ENCODE data around the gene PRG3. TPM values are rescaled to one million over a fixed set of nuclear protein-coding genes. Genes with fewer than 3 reads are reported as not detected.

PRG3 gene
- total and polyA plus RNA-seq, 2 of the 13 experiments (the other 11 are each of a cell fraction or from before 2014, with no cell fraction given) = not detected

GRCh38 chr11:57399972-57400578 is 19.1 kb upstream of the PRG3 start (continued):
- TF ChIP-seq ZGPAT (CRISPR knock-in tag; IDR thresholded peaks at IDR 0.05) (peak; percentile 41; the same call in 1 of the 2 replicates), ZNF709 (CRISPR knock-in tag; IDR thresholded peaks at IDR 0.05) (no peak), NONO (IDR thresholded peaks at IDR 0.05) (no peak), NONO (CRISPR knock-in tag; conservative IDR thresholded peaks at IDR 0.05) (peak; percentile 58; the same call in 1 of the 2 replicates), ZBTB7B (CRISPR knock-in tag; IDR thresholded peaks at IDR 0.05) (no peak), ZNF597 (CRISPR knock-in tag; IDR thresholded peaks at IDR 0.05) (no peak), FOXP1 (IDR thresholded peaks at IDR 0.05) (0 out of 2 replicates have a peak, but pooled peaks have one; percentile 8), FOXP1 (CRISPR knock-in tag; IDR thresholded peaks at IDR 0.05) (peak; percentile 53; the same call in 1 of the 2 replicates), SOX6 (IDR thresholded peaks at IDR 0.05) (no peak), SOX6 (CRISPR knock-in tag; IDR thresholded peaks at IDR 0.05) (peak; percentile 73; the same call in 1 of the 2 replicates), MAX (IDR thresholded peaks at IDR 0.05) (peak; percentile 46; the same call in 1 of the 2 replicates), ZNF800 (CRISPR knock-in tag; IDR thresholded peaks at IDR 0.05) (no peak), THAP11 (CRISPR knock-in tag; IDR thresholded peaks at IDR 0.05) (peak; percentile 30; the same call in 1 of the 2 replicates), BCL6 (CRISPR knock-in tag; IDR thresholded peaks at IDR 0.05) (0 out of 2 replicates have a peak, but pooled peaks have one; percentile 28), ZNF543 (CRISPR knock-in tag; IDR thresholded peaks at IDR 0.05) (no peak), TBP (CRISPR knock-in tag; IDR thresholded peaks at IDR 0.05) (no peak), RAD51 (IDR thresholded peaks at IDR 0.05; ENCODE audit: borderline replicate concordance) (no peak), CREM (IDR thresholded peaks at IDR 0.05) (peak; percentile 67; the same call in 1 of the 2 replicates), CREM (CRISPR knock-in tag; IDR thresholded peaks at IDR 0.05) (no peak), RARG (CRISPR knock-in tag; IDR thresholded peaks at IDR 0.05; ENCODE audit: low read depth) (no peak), ONECUT2 (CRISPR knock-in tag; IDR thresholded peaks at IDR 0.05) (no peak), ZBTB3 (CRISPR knock-in tag; IDR thresholded peaks at IDR 0.05; ENCODE audit: borderline replicate concordance, low read depth) (no peak), ZNF652 (CRISPR knock-in tag; IDR thresholded peaks at IDR 0.05; ENCODE audit: borderline replicate concordance, low read depth) (no peak), WIZ (CRISPR knock-in tag; IDR thresholded peaks at IDR 0.05) (peak; percentile 79; the same call in 1 of the 2 replicates), ZC3H4 (CRISPR knock-in tag; IDR thresholded peaks at IDR 0.05; ENCODE audit: borderline replicate concordance) (no peak), PITX1 (CRISPR knock-in tag; IDR thresholded peaks at IDR 0.05) (peak; percentile 49; the same call in 1 of the 2 replicates)

All from HepG2 (cell line).